ENCODE results near the gene SLCO2B1.

The SLCO2B1 gene

GRCh38 chr11:75132080-75132479 lies 18.8 kb upstream of the SLCO2B1 start:
- no peak overlapping the region for H3K4me3 ChIP-seq (ENCODE audit: low read length)
- peaks cover 42% of the 10 kb centered on the region for H3K27me3 ChIP-seq (ENCODE audit: control insufficient read depth, insufficient read depth, low read length)
- H3K4me2 ChIP-seq (ENCODE audit: low read length) = no peak overlapping the region
- no peaks in the 10 kb centered on the region for H3K9me3 ChIP-seq (replicated peaks; ENCODE audit: low read length)
- H3K36me3 ChIP-seq (ENCODE audit: insufficient read depth, low read length) = no peaks in the 10 kb centered on the region
- no peak overlapping the region for H3K9ac ChIP-seq (ENCODE audit: low read depth, low read length)
- H3K4me1 ChIP-seq (ENCODE audit: control insufficient read depth, insufficient read depth, low read length) = no peaks in the 10 kb centered on the region

DNA sequence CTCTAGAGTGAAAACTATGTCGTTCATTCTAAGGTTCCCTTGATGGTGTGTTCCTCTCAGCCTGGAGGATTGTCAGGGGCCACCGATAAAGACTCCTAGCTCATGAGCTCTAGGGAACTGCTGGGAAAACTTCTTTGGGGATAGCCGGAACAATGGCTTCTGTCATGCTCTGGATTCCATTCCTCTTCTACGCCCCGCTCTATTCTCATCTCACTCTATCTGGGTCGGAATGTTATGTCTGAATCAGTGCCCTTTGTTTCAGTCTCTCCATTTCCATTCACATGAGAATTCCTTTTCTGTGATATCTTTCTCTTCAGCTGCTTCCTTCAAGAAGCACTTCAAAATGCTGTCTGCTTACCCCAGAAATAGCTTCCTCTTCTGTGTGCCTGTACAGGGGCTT lies 16.9 kb upstream of the SLCO2B1 start:
- Histone ChIP-seq H3K4me3 (ENCODE audit: low read length) (no peak overlapping the region), H3K27me3 (ENCODE audit: control insufficient read depth, insufficient read depth, low read length) (peaks cover 47% of the 10 kb centered on the region)

DNA sequence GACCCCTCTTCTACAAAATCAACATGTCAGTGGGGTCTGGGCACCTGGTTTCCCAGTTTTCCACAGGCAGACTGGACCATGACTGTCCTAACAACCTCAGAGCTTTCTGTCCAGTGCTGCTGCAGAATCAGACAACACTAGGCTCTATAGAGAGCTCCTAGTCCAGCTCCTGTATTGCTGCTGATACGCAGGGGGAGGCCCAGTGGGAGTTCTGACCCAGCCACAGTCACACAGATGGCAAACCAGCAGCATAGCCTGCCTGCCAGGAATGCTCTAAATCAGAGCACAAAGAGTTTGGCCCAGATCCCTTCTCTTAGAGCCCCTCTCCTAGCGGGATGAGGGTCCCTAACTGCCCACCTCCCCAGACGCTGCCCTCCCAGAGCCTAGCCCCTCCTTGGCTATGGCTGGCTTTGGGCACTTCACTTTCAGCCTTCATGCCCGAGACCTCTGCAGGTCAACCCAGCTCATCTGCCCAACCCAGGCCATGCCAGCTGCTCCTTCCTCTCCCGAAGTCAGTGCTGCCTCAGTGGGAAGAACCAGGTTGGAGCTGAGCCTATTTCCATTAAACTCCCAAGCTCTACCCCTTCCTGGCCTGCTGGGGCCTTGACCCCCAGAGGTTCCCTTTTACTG lies 15.8 kb upstream of the SLCO2B1 start:
- H3K9ac ChIP-seq (ENCODE audit: low read depth, low read length) = no peak overlapping the region
- H3K4me1 ChIP-seq (ENCODE audit: control insufficient read depth, insufficient read depth, low read length) = no peaks in the 10 kb centered on the region
- no peak overlapping the region for H3K4me3 ChIP-seq (ENCODE audit: low read length)
- peaks cover 55% of the 10 kb centered on the region for H3K27me3 ChIP-seq (ENCODE audit: control insufficient read depth, insufficient read depth, low read length)
- H3K4me2 ChIP-seq (ENCODE audit: low read length) = no peak overlapping the region
- H3K36me3 ChIP-seq (ENCODE audit: insufficient read depth, low read length) = no peaks in the 10 kb centered on the region
- H3K9me3 ChIP-seq (replicated peaks; ENCODE audit: low read length) = no peaks in the 10 kb centered on the region

More for the DNA sequence above, 16.9 kb upstream of the SLCO2B1 start:
- Histone ChIP-seq H3K9me3 (replicated peaks; ENCODE audit: low read length) (no peaks in the 10 kb centered on the region), H3K4me1 (ENCODE audit: control insufficient read depth, insufficient read depth, low read length) (no peaks in the 10 kb centered on the region), H3K4me2 (ENCODE audit: low read length) (no peak overlapping the region), H3K9ac (ENCODE audit: low read depth, low read length) (no peak overlapping the region), H3K36me3 (ENCODE audit: insufficient read depth, low read length) (no peaks in the 10 kb centered on the region)

- H3K36me3 ChIP-seq (ENCODE audit: insufficient read depth, low read length) = no peaks in the 10 kb centered on the region
- no peak overlapping the region for H3K4me3 ChIP-seq (ENCODE audit: low read length)
- no peaks in the 10 kb centered on the region for H3K4me1 ChIP-seq (ENCODE audit: control insufficient read depth, insufficient read depth, low read length)
- peaks cover 58% of the 10 kb centered on the region for H3K27me3 ChIP-seq (ENCODE audit: control insufficient read depth, insufficient read depth, low read length)
- H3K9me3 ChIP-seq (replicated peaks; ENCODE audit: low read length) = no peaks in the 10 kb centered on the region
- H3K9ac ChIP-seq (ENCODE audit: low read depth, low read length) = no peak overlapping the region
- no peak overlapping the region for H3K4me2 ChIP-seq (ENCODE audit: low read length)
Measured at GRCh38 chr11:75135651-75136050, 15.3 kb upstream of the SLCO2B1 start.

GRCh38 chr11:75140269-75141138 lies 10.4 kb upstream of the SLCO2B1 start:
- no peak overlapping the region for H3K4me2 ChIP-seq (ENCODE audit: low read length)
- H3K9ac ChIP-seq (ENCODE audit: low read depth, low read length) = no peak overlapping the region
- H3K4me3 ChIP-seq (ENCODE audit: low read length) = no peak overlapping the region
- no peaks in the 10 kb centered on the region for H3K36me3 ChIP-seq (ENCODE audit: insufficient read depth, low read length)
- peaks cover 10% of the 10 kb centered on the region for H3K4me1 ChIP-seq (ENCODE audit: control insufficient read depth, insufficient read depth, low read length)
- H3K9me3 ChIP-seq (replicated peaks; ENCODE audit: low read length) = no peaks in the 10 kb centered on the region
- peaks cover 41% of the 10 kb centered on the region for H3K27me3 ChIP-seq (ENCODE audit: control insufficient read depth, insufficient read depth, low read length)

DNA sequence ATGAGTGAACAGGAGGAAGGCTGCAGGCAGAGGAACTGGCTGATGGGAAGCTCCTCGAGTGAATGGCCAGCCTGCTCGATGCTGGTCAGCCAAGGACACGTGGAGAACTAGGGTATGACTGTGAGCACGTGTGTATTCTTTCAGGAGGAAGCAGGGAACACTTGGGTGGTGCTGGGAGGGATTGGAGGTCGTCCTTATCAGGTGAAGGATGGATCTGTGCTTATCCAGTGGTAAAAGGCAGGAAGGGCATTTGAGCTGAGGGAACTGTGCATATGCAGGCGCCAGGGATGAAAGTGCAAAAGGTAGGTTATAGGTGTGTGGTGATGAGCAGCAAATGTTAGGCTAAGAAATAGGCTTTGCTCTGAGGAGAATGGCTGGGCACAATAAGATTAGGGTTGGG lies 9.7 kb upstream of the SLCO2B1 start:
- Histone ChIP-seq H3K36me3 (ENCODE audit: insufficient read depth, low read length) (no peaks in the 10 kb centered on the region), H3K9ac (ENCODE audit: low read depth, low read length) (no peak overlapping the region), H3K4me1 (ENCODE audit: control insufficient read depth, insufficient read depth, low read length) (peaks cover 10% of the 10 kb centered on the region), H3K9me3 (replicated peaks; ENCODE audit: low read length) (no peaks in the 10 kb centered on the region), H3K4me3 (ENCODE audit: low read length) (no peak overlapping the region), H3K27me3 (ENCODE audit: control insufficient read depth, insufficient read depth, low read length) (peaks cover 38% of the 10 kb centered on the region), H3K4me2 (ENCODE audit: low read length) (no peak overlapping the region)

DNA sequence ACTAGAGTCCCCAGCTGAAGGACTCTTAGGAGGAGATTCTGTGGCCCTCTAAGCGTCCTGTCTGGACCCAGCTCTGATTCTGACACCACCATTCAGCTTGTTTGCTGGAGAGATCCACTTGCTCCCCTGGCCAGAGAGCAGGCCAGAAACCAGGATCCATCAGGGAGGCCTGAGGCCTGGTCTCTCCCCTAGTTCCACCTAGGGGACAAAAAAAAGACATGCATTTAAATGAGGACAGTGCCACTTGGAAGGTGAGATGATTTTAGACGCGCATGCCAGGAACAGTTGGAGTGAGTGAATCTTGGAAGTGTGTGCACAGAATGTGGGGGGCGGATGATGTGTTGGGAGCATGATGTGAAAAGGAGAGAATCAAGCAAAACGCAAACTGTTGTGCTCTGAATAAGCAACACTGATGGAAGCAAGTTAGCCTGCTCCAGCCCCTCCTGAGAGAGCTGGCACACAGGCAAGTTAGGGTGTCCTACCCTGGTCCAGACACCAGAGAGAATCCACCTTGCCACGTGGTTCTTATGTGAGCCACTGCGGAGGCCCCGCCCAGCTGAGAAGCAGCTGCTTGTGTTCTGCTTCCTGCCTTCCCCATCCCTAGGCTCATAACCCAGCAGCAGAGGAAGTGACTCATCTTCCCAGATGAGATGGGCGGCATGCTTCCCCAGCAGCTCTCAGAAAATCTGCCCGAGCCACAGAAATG lies 8.0 kb upstream of the SLCO2B1 start:
- Histone ChIP-seq H3K4me1 (ENCODE audit: control insufficient read depth, insufficient read depth, low read length) (peaks cover 10% of the 10 kb centered on the region), H3K27me3 (ENCODE audit: control insufficient read depth, insufficient read depth, low read length) (peaks cover 34% of the 10 kb centered on the region), H3K36me3 (ENCODE audit: insufficient read depth, low read length) (no peaks in the 10 kb centered on the region), H3K4me3 (ENCODE audit: low read length) (no peak overlapping the region), H3K4me2 (ENCODE audit: low read length) (peak overlapping the region; percentile 58), H3K9ac (ENCODE audit: low read depth, low read length) (no peak overlapping the region), H3K9me3 (replicated peaks; ENCODE audit: low read length) (no peaks in the 10 kb centered on the region)

DNA sequence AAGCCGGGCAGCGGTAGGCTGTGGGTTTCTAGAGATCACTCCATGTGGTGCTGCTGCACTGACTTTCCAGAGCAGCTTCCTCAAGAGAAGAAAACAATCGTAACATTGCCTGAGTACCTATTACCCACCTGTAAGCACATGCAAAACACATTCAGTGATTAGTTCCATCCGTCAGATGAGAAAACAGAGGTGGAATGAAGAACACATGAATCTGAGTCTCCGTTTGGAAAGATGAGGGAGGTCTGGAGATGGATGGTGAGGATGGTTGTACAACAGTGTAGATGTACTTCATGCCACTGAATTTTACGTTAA lies 7.5 kb upstream of the SLCO2B1 start:
- H3K4me2 ChIP-seq (ENCODE audit: low read length) = peak overlapping the region; percentile 58
- H3K9ac ChIP-seq (ENCODE audit: low read depth, low read length) = no peak overlapping the region
- H3K9me3 ChIP-seq (replicated peaks; ENCODE audit: low read length) = no peaks in the 10 kb centered on the region
- peaks cover 10% of the 10 kb centered on the region for H3K4me1 ChIP-seq (ENCODE audit: control insufficient read depth, insufficient read depth, low read length)
- peaks cover 34% of the 10 kb centered on the region for H3K27me3 ChIP-seq (ENCODE audit: control insufficient read depth, insufficient read depth, low read length)
- H3K4me3 ChIP-seq (ENCODE audit: low read length) = no peak overlapping the region
- H3K36me3 ChIP-seq (ENCODE audit: insufficient read depth, low read length) = no peaks in the 10 kb centered on the region

- Histone ChIP-seq H3K4me1 (ENCODE audit: control insufficient read depth, insufficient read depth, low read length) (peaks cover 10% of the 10 kb centered on the region), H3K9me3 (replicated peaks; ENCODE audit: low read length) (no peaks in the 10 kb centered on the region), H3K4me2 (ENCODE audit: low read length) (no peak overlapping the region), H3K27me3 (ENCODE audit: control insufficient read depth, insufficient read depth, low read length) (peaks cover 35% of the 10 kb centered on the region), H3K4me3 (ENCODE audit: low read length) (no peak overlapping the region), H3K9ac (ENCODE audit: low read depth, low read length) (no peak overlapping the region), H3K36me3 (ENCODE audit: insufficient read depth, low read length) (no peaks in the 10 kb centered on the region)
Measured at GRCh38 chr11:75144716-75145014, 6.2 kb upstream of the SLCO2B1 start.

- peaks cover 38% of the 10 kb centered on the region for H3K27me3 ChIP-seq (ENCODE audit: control insufficient read depth, insufficient read depth, low read length)
- no peaks in the 10 kb centered on the region for H3K9me3 ChIP-seq (replicated peaks; ENCODE audit: low read length)
- no peak overlapping the region for H3K9ac ChIP-seq (ENCODE audit: low read depth, low read length)
- H3K36me3 ChIP-seq (ENCODE audit: insufficient read depth, low read length) = no peaks in the 10 kb centered on the region
- H3K4me2 ChIP-seq (ENCODE audit: low read length) = no peak overlapping the region
- H3K4me3 ChIP-seq (ENCODE audit: low read length) = no peak overlapping the region
- peaks cover 10% of the 10 kb centered on the region for H3K4me1 ChIP-seq (ENCODE audit: control insufficient read depth, insufficient read depth, low read length)
Measured at GRCh38 chr11:75145196-75145971, 5.5 kb upstream of the SLCO2B1 start.

GRCh38 chr11:75145972-75146519 lies 4.9 kb upstream of the SLCO2B1 start:
- Histone ChIP-seq H3K9me3 (replicated peaks; ENCODE audit: low read length) (no peaks in the 10 kb centered on the region), H3K4me1 (ENCODE audit: control insufficient read depth, insufficient read depth, low read length) (peaks cover 10% of the 10 kb centered on the region), H3K36me3 (ENCODE audit: insufficient read depth, low read length) (no peaks in the 10 kb centered on the region), H3K4me2 (ENCODE audit: low read length) (no peak overlapping the region), H3K9ac (ENCODE audit: low read depth, low read length) (no peak overlapping the region), H3K4me3 (ENCODE audit: low read length) (no peak overlapping the region), H3K27me3 (ENCODE audit: control insufficient read depth, insufficient read depth, low read length) (peaks cover 44% of the 10 kb centered on the region)

Data from skeletal muscle satellite cell (primary cell).